K562 (cell line): Measurements from ENCODE around the gene TMEM191C. TPM values are rescaled to one million over a fixed set of nuclear protein-coding genes. Genes with fewer than 3 reads are reported as not detected.

Experiments used
- FOXM1 ChIP-seq, 2 experiments: fragments of 450-650 bp in 1 of 2; sonication (generic) in 1 of 2; formaldehyde crosslinking in 1 of 2; IDR thresholded peaks; 2 replicates each; pipeline versions ENCODE4 v1.6.1 to v1.9.0; 2017 to 2022; ENCODE audit warnings: low read depth in 2 of 2, mild to moderate bottlenecking in 2 of 2, missing genetic modification reagents in 1 of 2, moderate library complexity in 1 of 2
- GABPA ChIP-seq: fragments of 200-800 bp; sonication (Bioruptor generic); conservative IDR thresholded peaks from 2 replicates; pipeline ENCODE4 v1.6.1; 2016; ENCODE audit warnings: low read depth, missing genetic modification characterization, missing compliant biosample characterization
- HMGN3 ChIP-seq: IDR thresholded peaks from 2 replicates; pipeline ENCODE4 v1.6.1; 2011; ENCODE audit warnings: borderline replicate concordance, low read depth, mild to moderate bottlenecking, mixed read lengths, low read length; ENCODE audit not compliant: insufficient read length; ENCODE audit errors: extremely low read depth
- HOXB6 ChIP-seq: fragments of 250-450 bp; sonication (Bioruptor Pico); IDR thresholded peaks from 2 replicates; pipeline ENCODE4 v1.5.1; 2022; ENCODE audit warnings: mild to moderate bottlenecking, borderline replicate concordance
- PHTF2 ChIP-seq: fragments of 250-450 bp; sonication (Bioruptor Pico); IDR thresholded peaks from 2 replicates; pipeline ENCODE4 v1.5.0; 2021; ENCODE audit warnings: mild to moderate bottlenecking
- RBM34 ChIP-seq: fragments of 200-400 bp; formaldehyde crosslinking; IDR thresholded peaks from 2 replicates; pipeline ENCODE4 v1.6.1; 2018; ENCODE audit warnings: low read length, borderline replicate concordance; ENCODE audit not compliant: insufficient read depth
- SIX5 ChIP-seq, 2 experiments: IDR thresholded peaks; 2 replicates each; pipeline ENCODE4 v1.6.1; 2011; ENCODE audit warnings: low read length in 2 of 2, borderline replicate concordance in 1 of 2, low read depth in 1 of 2, mild to moderate bottlenecking in 1 of 2, moderate library complexity in 1 of 2; ENCODE audit not compliant: insufficient read depth in 1 of 2
- SOX6 ChIP-seq: fragments of 450-650 bp; IDR thresholded peaks from 2 replicates; pipeline ENCODE4 v1.6.1; 2014; ENCODE audit warnings: mild to moderate bottlenecking
- TGIF2 ChIP-seq: sonication (generic); formaldehyde crosslinking; IDR thresholded peaks from 2 replicates; pipeline ENCODE4 v1.8.1; 2022; ENCODE audit warnings: mild to moderate bottlenecking, missing genetic modification reagents, moderate library complexity
- THRAP3 ChIP-seq: fragments of 450-650 bp; IDR thresholded peaks from 2 replicates; pipeline ENCODE4 v1.6.1; 2016; ENCODE audit warnings: mild to moderate bottlenecking, inconsistent platforms, borderline replicate concordance
- ZFP30 ChIP-seq: fragments of 250-450 bp; sonication (Bioruptor Pico); IDR thresholded peaks from 2 replicates; pipeline ENCODE4 v1.8.0; 2022; ENCODE audit warnings: moderate library complexity, mild to moderate bottlenecking, inconsistent platforms, borderline replicate concordance
- polyA plus RNA-seq, 8 experiments: library from polyadenylated mRNA; depleted of rRNA in 4 of 8; stranded (reverse) in 5 of 8; unstranded in 3 of 8; fragments of >200 nt; fragmentation: Nextera tagmentation in 2 of 8; fragmentation: Illumina TruSeq in 1 of 8; extraction: Ambion mirVana in 2 of 8; extraction: Trizol in 1 of 8; gene quantifications; 2 replicates each; pipeline versions ENCODE4 v1.2.1 to v1.2.3, GENCODE V29; 2011 to 2014; ENCODE audit warnings: inconsistent platforms in 1 of 8, missing spikeins in 1 of 8
- total RNA-seq, 7 experiments: library from RNA; depleted of rRNA in 6 of 7; stranded (reverse); fragments of >200 nt in 6 of 7; fragmentation: Illumina TruSeq in 2 of 7; extraction: Trizol in 2 of 7; gene quantifications; 2 replicates each; pipeline versions ENCODE4 v1.2.1 to v1.2.3, GENCODE V29; 2011 to 2021; ENCODE audit warnings: low replicate concordance in 1 of 7
- TF ChIP-seq, protein P1 (sequence below): fragments of 250-450 bp; sonication (Bioruptor Pico); IDR thresholded peaks from 2 replicates; pipeline ENCODE4 v1.5.0; 2020; ENCODE audit warnings: mild to moderate bottlenecking, borderline replicate concordance
- TF ChIP-seq, protein P2 (sequence below), 2 experiments: fragments of 450-650 bp; formaldehyde crosslinking in 1 of 2; IDR thresholded peaks; 2 replicates each; pipeline versions ENCODE4 v1.4.0 to v1.6.1; 2014 to 2020; ENCODE audit warnings: mild to moderate bottlenecking in 2 of 2, borderline replicate concordance in 1 of 2, low read depth in 1 of 2
- TF ChIP-seq, protein P3 (sequence below): fragments of 450-650 bp; IDR thresholded peaks from 2 replicates; pipeline ENCODE4 v1.6.1; 2016

TMEM191C gene
- total and polyA plus RNA-seq, 9 of the 15 experiments (the other 6 are each of a cell fraction or from before 2014, with no cell fraction given), result 0.15 to 7.1 (median 1.1) TPM

- TF ChIP-seq SIX5 (IDR thresholded peaks at IDR 0.05; ENCODE audit: borderline replicate concordance in 1 of 2, insufficient read depth in 1 of 2, low read depth in 1 of 2, low read length in 2 of 2), result no peak
- TF ChIP-seq, protein P1, sequence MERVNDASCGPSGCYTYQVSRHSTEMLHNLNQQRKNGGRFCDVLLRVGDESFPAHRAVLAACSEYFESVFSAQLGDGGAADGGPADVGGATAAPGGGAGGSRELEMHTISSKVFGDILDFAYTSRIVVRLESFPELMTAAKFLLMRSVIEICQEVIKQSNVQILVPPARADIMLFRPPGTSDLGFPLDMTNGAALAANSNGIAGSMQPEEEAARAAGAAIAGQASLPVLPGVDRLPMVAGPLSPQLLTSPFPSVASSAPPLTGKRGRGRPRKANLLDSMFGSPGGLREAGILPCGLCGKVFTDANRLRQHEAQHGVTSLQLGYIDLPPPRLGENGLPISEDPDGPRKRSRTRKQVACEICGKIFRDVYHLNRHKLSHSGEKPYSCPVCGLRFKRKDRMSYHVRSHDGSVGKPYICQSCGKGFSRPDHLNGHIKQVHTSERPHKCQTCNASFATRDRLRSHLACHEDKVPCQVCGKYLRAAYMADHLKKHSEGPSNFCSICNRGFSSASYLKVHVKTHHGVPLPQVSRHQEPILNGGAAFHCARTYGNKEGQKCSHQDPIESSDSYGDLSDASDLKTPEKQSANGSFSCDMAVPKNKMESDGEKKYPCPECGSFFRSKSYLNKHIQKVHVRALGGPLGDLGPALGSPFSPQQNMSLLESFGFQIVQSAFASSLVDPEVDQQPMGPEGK (CRISPR knock-in tag), result 0 out of 2 replicates have a peak, but pooled peaks have one; percentile 50
- no peak for TF ChIP-seq ZFP30 (CRISPR knock-in tag)
- no peak for TF ChIP-seq HMGN3
- TF ChIP-seq FOXM1 (IDR thresholded peaks at IDR 0.05; ENCODE audit: low read depth), result no peak
- no peak for TF ChIP-seq FOXM1 (CRISPR knock-in tag; IDR thresholded peaks at IDR 0.05; ENCODE audit: low read depth)
- TF ChIP-seq RBM34, result no peak
- no peak for TF ChIP-seq GABPA (tag)
- TF ChIP-seq HOXB6 (CRISPR knock-in tag), result no peak
- TF ChIP-seq THRAP3, result 0 out of 2 replicates have a peak, but pooled peaks have one; percentile 39
- TF ChIP-seq PHTF2, result 0 out of 2 replicates have a peak, but pooled peaks have one; percentile 58
- no peak for TF ChIP-seq TGIF2 (CRISPR knock-in tag)
- TF ChIP-seq SOX6, result no peak
- TF ChIP-seq, protein P2, sequence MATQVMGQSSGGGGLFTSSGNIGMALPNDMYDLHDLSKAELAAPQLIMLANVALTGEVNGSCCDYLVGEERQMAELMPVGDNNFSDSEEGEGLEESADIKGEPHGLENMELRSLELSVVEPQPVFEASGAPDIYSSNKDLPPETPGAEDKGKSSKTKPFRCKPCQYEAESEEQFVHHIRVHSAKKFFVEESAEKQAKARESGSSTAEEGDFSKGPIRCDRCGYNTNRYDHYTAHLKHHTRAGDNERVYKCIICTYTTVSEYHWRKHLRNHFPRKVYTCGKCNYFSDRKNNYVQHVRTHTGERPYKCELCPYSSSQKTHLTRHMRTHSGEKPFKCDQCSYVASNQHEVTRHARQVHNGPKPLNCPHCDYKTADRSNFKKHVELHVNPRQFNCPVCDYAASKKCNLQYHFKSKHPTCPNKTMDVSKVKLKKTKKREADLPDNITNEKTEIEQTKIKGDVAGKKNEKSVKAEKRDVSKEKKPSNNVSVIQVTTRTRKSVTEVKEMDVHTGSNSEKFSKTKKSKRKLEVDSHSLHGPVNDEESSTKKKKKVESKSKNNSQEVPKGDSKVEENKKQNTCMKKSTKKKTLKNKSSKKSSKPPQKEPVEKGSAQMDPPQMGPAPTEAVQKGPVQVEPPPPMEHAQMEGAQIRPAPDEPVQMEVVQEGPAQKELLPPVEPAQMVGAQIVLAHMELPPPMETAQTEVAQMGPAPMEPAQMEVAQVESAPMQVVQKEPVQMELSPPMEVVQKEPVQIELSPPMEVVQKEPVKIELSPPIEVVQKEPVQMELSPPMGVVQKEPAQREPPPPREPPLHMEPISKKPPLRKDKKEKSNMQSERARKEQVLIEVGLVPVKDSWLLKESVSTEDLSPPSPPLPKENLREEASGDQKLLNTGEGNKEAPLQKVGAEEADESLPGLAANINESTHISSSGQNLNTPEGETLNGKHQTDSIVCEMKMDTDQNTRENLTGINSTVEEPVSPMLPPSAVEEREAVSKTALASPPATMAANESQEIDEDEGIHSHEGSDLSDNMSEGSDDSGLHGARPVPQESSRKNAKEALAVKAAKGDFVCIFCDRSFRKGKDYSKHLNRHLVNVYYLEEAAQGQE (IDR thresholded peaks at IDR 0.05; ENCODE audit: borderline replicate concordance), result no peak
- TF ChIP-seq, protein P2 (CRISPR knock-in tag; IDR thresholded peaks at IDR 0.05; ENCODE audit: low read depth), result peak; percentile 50; the same call in 1 of the 2 replicates
- TF ChIP-seq, protein P3, sequence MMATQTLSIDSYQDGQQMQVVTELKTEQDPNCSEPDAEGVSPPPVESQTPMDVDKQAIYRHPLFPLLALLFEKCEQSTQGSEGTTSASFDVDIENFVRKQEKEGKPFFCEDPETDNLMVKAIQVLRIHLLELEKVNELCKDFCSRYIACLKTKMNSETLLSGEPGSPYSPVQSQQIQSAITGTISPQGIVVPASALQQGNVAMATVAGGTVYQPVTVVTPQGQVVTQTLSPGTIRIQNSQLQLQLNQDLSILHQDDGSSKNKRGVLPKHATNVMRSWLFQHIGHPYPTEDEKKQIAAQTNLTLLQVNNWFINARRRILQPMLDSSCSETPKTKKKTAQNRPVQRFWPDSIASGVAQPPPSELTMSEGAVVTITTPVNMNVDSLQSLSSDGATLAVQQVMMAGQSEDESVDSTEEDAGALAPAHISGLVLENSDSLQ, result no peak
These were observed 18.4 kb upstream of the TMEM191C start (continued) for GRCh38 chr22:21448627-21449416.
